ENCODE results near the gene HAUS8. TPM values are rescaled to one million over a fixed set of nuclear protein-coding genes. Genes with fewer than 3 reads are reported as not detected.

Gene HAUS8
- total and polyA plus RNA-seq, 2 of the 4 experiments (the other 2 are of a cell fraction) = 3.4 to 14.2 TPM

GRCh38 chr19:17101686-17102628 is 26.7 kb upstream of the HAUS8 start:
- Histone ChIP-seq H3K18ac (ENCODE audit: low read depth, low read length) (no peak overlapping the region), H2AFZ (replicated peaks; ENCODE audit: low read length, poor library complexity) (no peak overlapping the region), H3K79me1 (ENCODE audit: low read depth in 1 of 2, low read length in 2 of 2) (peaks cover 5 to 82% of the 10 kb centered on the region in 2 experiments), H3K56ac (ENCODE audit: extremely low read depth, insufficient read depth, low read length) (no peak overlapping the region), H3K27ac (ENCODE audit: insufficient read depth, low read length) (no peak overlapping the region), H3K23ac (ENCODE audit: low read depth, low read length) (no peak overlapping the region), H3K4me1 (ENCODE audit: control insufficient read depth, insufficient read depth, low read length) (peaks cover 6% of the 10 kb centered on the region), H3K27me3 (ENCODE audit: control insufficient read depth, insufficient read depth, low read length) (no peaks in the 10 kb centered on the region), H3K9me1 (ENCODE audit: insufficient read depth, low read length) (peaks cover 17% of the 10 kb centered on the region), H4K20me1 (ENCODE audit: insufficient read depth, low read length) (peaks cover 52% of the 10 kb centered on the region), H4K8ac (ENCODE audit: low read depth in 2 of 2, low read length in 2 of 2) (no peak overlapping the region), H2BK120ac (ENCODE audit: low read depth, low read length) (no peak overlapping the region), H3K14ac (replicated peaks; ENCODE audit: low read depth, low read length) (no peak overlapping the region), H3K4me3 (ENCODE audit: insufficient read depth, low read depth, low read length) (no peak overlapping the region), H4K5ac (ENCODE audit: low read depth, low read length) (no peak overlapping the region), H2AK9ac (replicated peaks; ENCODE audit: low read depth, low read length, poor library complexity) (peak overlapping the region; percentile 36), H3K9me3 (ENCODE audit: control insufficient read depth, insufficient read depth, low read length) (no peaks in the 10 kb centered on the region), H2AK5ac (ENCODE audit: low read depth, low read length) (no peak overlapping the region), H3K9ac (ENCODE audit: low read depth, low read length) (no peak overlapping the region), H3K4ac (ENCODE audit: low read depth, low read length) (no peak overlapping the region), H2BK5ac (ENCODE audit: low read depth, low read length, poor library complexity, severe bottlenecking) (no peak overlapping the region), H3K4me2 (ENCODE audit: low read depth, low read length) (no peak overlapping the region), H3K36me3 (ENCODE audit: control insufficient read depth, insufficient read depth, low read length) (peaks cover 34% of the 10 kb centered on the region), H4K91ac (ENCODE audit: insufficient read depth, low read depth, low read length) (no peak overlapping the region), H2BK15ac (ENCODE audit: low read depth, low read length) (no peak overlapping the region), H2BK20ac (ENCODE audit: low read depth, low read length) (no peak overlapping the region)
- ChIA-PET POLR2A (ENCODE audit: unreplicated experiment) (no interaction called here), CTCF (interaction anchor here (0.7 kb wide), 1 partner anchor 34 kb away, joined by 4 read pairs; no protein-coding TSS in a partner anchor)
- ATAC-seq (ENCODE audit: low read depth) (no peak), DNase-seq (no peak)
- TF ChIP-seq, protein P1, sequence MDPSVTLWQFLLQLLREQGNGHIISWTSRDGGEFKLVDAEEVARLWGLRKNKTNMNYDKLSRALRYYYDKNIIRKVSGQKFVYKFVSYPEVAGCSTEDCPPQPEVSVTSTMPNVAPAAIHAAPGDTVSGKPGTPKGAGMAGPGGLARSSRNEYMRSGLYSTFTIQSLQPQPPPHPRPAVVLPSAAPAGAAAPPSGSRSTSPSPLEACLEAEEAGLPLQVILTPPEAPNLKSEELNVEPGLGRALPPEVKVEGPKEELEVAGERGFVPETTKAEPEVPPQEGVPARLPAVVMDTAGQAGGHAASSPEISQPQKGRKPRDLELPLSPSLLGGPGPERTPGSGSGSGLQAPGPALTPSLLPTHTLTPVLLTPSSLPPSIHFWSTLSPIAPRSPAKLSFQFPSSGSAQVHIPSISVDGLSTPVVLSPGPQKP (IDR thresholded peaks at IDR 0.05; ENCODE audit: borderline replicate concordance, low read depth, low read length) = no peak
- TF ChIP-seq USF2 (IDR thresholded peaks at IDR 0.05; ENCODE audit: low read depth, low read length) (no peak), MAZ (IDR thresholded peaks at IDR 0.05; ENCODE audit: borderline replicate concordance, low read depth, low read length) (no peak), CHD1 (IDR thresholded peaks at IDR 0.05; ENCODE audit: low read depth, low read length) (no peak), MAFK (IDR thresholded peaks at IDR 0.05; ENCODE audit: low read depth, low read length) (no peak), POLR2A (IDR thresholded peaks at IDR 0.05; ENCODE audit: low read depth, low read length) (no peak), BHLHE40 (IDR thresholded peaks at IDR 0.05; ENCODE audit: low read depth, low read length) (no peak), CEBPB (IDR thresholded peaks at IDR 0.05; ENCODE audit: low read depth, low read length) (no peak), CTCF (conservative IDR thresholded peaks at IDR 0.05; ENCODE audit: low read depth, low read length) (no peak), RAD21 (IDR thresholded peaks at IDR 0.05; ENCODE audit: low read length) (no peak), RCOR1 (IDR thresholded peaks at IDR 0.05; ENCODE audit: insufficient replicate concordance, low read length) (no peak)
- 96% methylated on average over 32 of the region's 59 CpGs; no CpG with 5 or more reads in 1 of the 2 experiments for WGBS, 2 experiments (ENCODE audit: extremely low coverage in 2 of 2, insufficient read length in 1 of 2)
- dilution Hi-C loops (cut with HindIII; ENCODE audit: low sequenced_read_pairs, unreplicated experiment) = no loop called here
- BruUV-seq (replicated peaks) = TSS peak; percentile 58
- in situ Hi-C loops (cut with MboI; ENCODE audit: low sequenced_read_pairs) = no loop called here
- intact Hi-C loops (cut with micrococcal nuclease) = no loop called here
